H9 (cell line): ENCODE results near the gene PALS2. TPM values are rescaled to one million over a fixed set of nuclear protein-coding genes. Genes with fewer than 3 reads are reported as not detected.

Experiments
- DNase-seq: peaks from one replicate; pipeline ENCODE4 v3.0.0-alpha.2; 2017
- H2AFZ ChIP-seq: one replicate; pipeline ENCODE4 v1.6.1; 2013; ENCODE audit warnings: mild to moderate bottlenecking, low read length, control low read depth, moderate library complexity
- H2AK5ac ChIP-seq: 2 replicates; pipeline ENCODE4 v1.6.1; 2013; ENCODE audit warnings: low read length, control low read depth, mixed read lengths; ENCODE audit not compliant: insufficient read length
- H2BK120ac ChIP-seq: one replicate; pipeline ENCODE4 v1.6.1; 2013; ENCODE audit warnings: low read depth, mild to moderate bottlenecking, low read length, control low read depth, inconsistent platforms; ENCODE audit not compliant: poor library complexity, severe bottlenecking
- H2BK12ac ChIP-seq: 2 replicates; pipeline ENCODE4 v1.6.1; 2013; ENCODE audit warnings: low read length, control low read depth, mixed read lengths, low read depth; ENCODE audit not compliant: insufficient read length
- H2BK15ac ChIP-seq: 2 replicates; pipeline ENCODE4 v1.6.1; 2013; ENCODE audit warnings: low read depth, low read length, control low read depth
- H2BK20ac ChIP-seq: one replicate; pipeline ENCODE4 v1.6.1; 2013; ENCODE audit warnings: low read depth, mild to moderate bottlenecking, low read length, control low read depth, inconsistent platforms; ENCODE audit not compliant: poor library complexity, severe bottlenecking
- H2BK5ac ChIP-seq: 2 replicates; pipeline ENCODE4 v1.6.1; 2013; ENCODE audit warnings: low read length, control low read depth, mixed read lengths; ENCODE audit not compliant: insufficient read length
- H3K14ac ChIP-seq: 2 replicates; pipeline ENCODE4 v1.6.1; 2013; ENCODE audit warnings: low read length, control low read depth; ENCODE audit not compliant: insufficient read depth
- H3K18ac ChIP-seq: 2 replicates; pipeline ENCODE4 v1.6.1; 2013; ENCODE audit warnings: low read depth, mild to moderate bottlenecking, mixed read lengths, low read length, control low read depth; ENCODE audit not compliant: insufficient read length
- H3K23ac ChIP-seq: 2 replicates; pipeline ENCODE4 v1.6.1; 2013; ENCODE audit warnings: low read length, control low read depth, mixed read lengths, low read depth; ENCODE audit not compliant: insufficient read length
- H3K23me2 ChIP-seq: 2 replicates; pipeline ENCODE4 v1.6.1; 2013; ENCODE audit warnings: low read depth, mild to moderate bottlenecking, mixed read lengths, low read length, control low read depth; ENCODE audit not compliant: insufficient read length, poor library complexity, severe bottlenecking
- H3K27ac ChIP-seq: 2 replicates; pipeline ENCODE4 v1.5.1; 2013; ENCODE audit warnings: low read length, control low read depth, mixed read lengths, low read depth; ENCODE audit not compliant: insufficient read length
- H3K27me3 ChIP-seq: 2 replicates; pipeline ENCODE4 v1.6.1; 2013; ENCODE audit warnings: low read length, control low read depth, inconsistent platforms; ENCODE audit not compliant: insufficient read depth
- H3K4ac ChIP-seq: 2 replicates; pipeline ENCODE4 v1.6.1; 2013; ENCODE audit warnings: low read depth, mild to moderate bottlenecking, control low read depth, inconsistent platforms, low read length, moderate library complexity
- H3K4me1 ChIP-seq: 2 replicates; pipeline ENCODE4 v1.6.1; 2013; ENCODE audit warnings: low read length, control low read depth, inconsistent platforms; ENCODE audit not compliant: insufficient read depth
- H3K4me2 ChIP-seq: 2 replicates; pipeline ENCODE4 v1.6.1; 2013; ENCODE audit warnings: low read length, control low read depth, mixed read lengths; ENCODE audit not compliant: insufficient read length, insufficient read depth
- H3K56ac ChIP-seq: 2 replicates; pipeline ENCODE4 v1.6.1; 2013; ENCODE audit warnings: low read depth, mild to moderate bottlenecking, mixed read lengths, low read length, control low read depth; ENCODE audit not compliant: insufficient read length
- H3K79me1 ChIP-seq: 2 replicates; pipeline ENCODE4 v1.6.1; 2013; ENCODE audit warnings: low read depth, mild to moderate bottlenecking, moderate library complexity, low read length, control low read depth, inconsistent platforms; ENCODE audit not compliant: insufficient read depth, poor library complexity, severe bottlenecking
- H3K79me2 ChIP-seq: 2 replicates; pipeline ENCODE4 v1.6.1; 2013; ENCODE audit warnings: low read length, control low read depth, inconsistent platforms; ENCODE audit not compliant: insufficient read depth
- H3K9ac ChIP-seq: 2 replicates; pipeline ENCODE4 v1.6.1; 2013; ENCODE audit warnings: low read length, control low read depth, mixed read lengths; ENCODE audit not compliant: insufficient read length; ENCODE audit errors: extremely low read depth
- H3K9me3 ChIP-seq: one replicate; pipeline ENCODE4 v1.6.1; 2013; ENCODE audit warnings: low read depth, low read length, inconsistent platforms; ENCODE audit not compliant: control insufficient read depth
- H3T11ph ChIP-seq: one replicate; pipeline ENCODE4 v1.6.1; 2013; ENCODE audit warnings: mild to moderate bottlenecking, low read length, control low read depth, inconsistent platforms
- H4K20me1 ChIP-seq: one replicate; pipeline ENCODE4 v1.6.1; 2013; ENCODE audit not compliant: control insufficient read depth, insufficient read length, insufficient read depth
- H4K5ac ChIP-seq: 2 replicates; pipeline ENCODE4 v1.6.1; 2013; ENCODE audit warnings: low read depth, mild to moderate bottlenecking, mixed read lengths, low read length, control low read depth; ENCODE audit not compliant: insufficient read length
- H4K8ac ChIP-seq: replicated peaks from 2 replicates; pipeline ENCODE4 v1.6.1; 2013; ENCODE audit warnings: low read length, control low read depth, mixed read lengths, low read depth; ENCODE audit not compliant: insufficient read length
- H4K91ac ChIP-seq: 2 replicates; pipeline ENCODE4 v1.6.1; 2013; ENCODE audit warnings: low read depth, mild to moderate bottlenecking, moderate library complexity, mixed read lengths, low read length, control low read depth; ENCODE audit not compliant: insufficient read length
- H3K27ac Mint-ChIP-seq, 3 experiments: 2 replicates in 2 of 3; 3 replicates in 1 of 3; pipeline ENCODE4 v1.8.0; 2020 to 2021; ENCODE audit warnings: mixed read lengths in 3 of 3, mild to moderate bottlenecking in 1 of 3, moderate library complexity in 1 of 3
- H3K27me3 Mint-ChIP-seq: 2 replicates; pipeline ENCODE4 v1.8.0; 2021; ENCODE audit warnings: low read depth, mild to moderate bottlenecking, moderate library complexity, mixed read lengths
- H3K36me3 Mint-ChIP-seq, 3 experiments: 2 replicates in 2 of 3; 3 replicates in 1 of 3; pipeline ENCODE4 v1.8.0; 2020 to 2021; ENCODE audit warnings: low read depth in 3 of 3, mixed read lengths in 3 of 3; ENCODE audit not compliant: insufficient read depth in 1 of 3
- H3K4me1 Mint-ChIP-seq, 2 experiments: 2 replicates each; pipeline ENCODE4 v1.8.0; 2020; ENCODE audit warnings: mixed read lengths in 2 of 2
- H3K4me3 Mint-ChIP-seq, 2 experiments: 2 replicates in 1 of 2; 3 replicates in 1 of 2; pipeline ENCODE4 v1.8.0; 2020 to 2021; ENCODE audit warnings: mild to moderate bottlenecking in 2 of 2, mixed read lengths in 2 of 2, moderate library complexity in 1 of 2
- H3K9me3 Mint-ChIP-seq, 2 experiments: 2 replicates in 1 of 2; 3 replicates in 1 of 2; pipeline ENCODE4 v1.8.0; 2020; ENCODE audit warnings: mild to moderate bottlenecking in 2 of 2, mixed read lengths in 2 of 2, moderate library complexity in 1 of 2
- CTCF ChIP-seq: fragments of 200-600 bp; sonication (generic); conservative IDR thresholded peaks from 3 replicates; pipeline ENCODE4 v1.8.0; 2021; ENCODE audit warnings: antibody characterized with exemption, mild to moderate bottlenecking
- WGBS: extraction: QIAGEN DNeasy Blood & Tissue Kit; methylation state at CpG from one replicate; pipeline ENCODE4 v1.1.7; 2013; ENCODE audit warnings: missing lambda C conversion rate, low lambda C conversion rate, mixed read lengths; ENCODE audit not compliant: insufficient read length; ENCODE audit errors: extremely low coverage; 5-methylcytosine and 5-hydroxymethylcytosine counted together
- total RNA-seq: library from RNA; stranded (reverse); gene quantifications from 2 replicates; pipeline ENCODE4 v1.2.1, GENCODE V29; 2021

PALS2 gene
- total RNA-seq, 1 experiment from 2014 or later = 63.1 TPM

GRCh38 chr7:24531255-24531654, 42.0 kb upstream of the PALS2 start:
- no peaks in the 10 kb centered on the region for H3K9me3 ChIP-seq
- no peak overlapping the region for H3K27ac ChIP-seq
- no peaks in the 10 kb centered on the region for H3K27me3 ChIP-seq
- no peak overlapping the region for H2BK15ac ChIP-seq
- WGBS = no CpG with 5 or more reads among the region's 4 CpGs
- no peak overlapping the region for H2BK12ac ChIP-seq
- no peaks in the 10 kb centered on the region for H3K9me3 Mint-ChIP-seq
- no peak overlapping the region for H3K27ac Mint-ChIP-seq
- no peak overlapping the region for H3K4ac ChIP-seq
- no peak for DNase-seq
- H4K5ac ChIP-seq = no peak overlapping the region
- H2BK5ac ChIP-seq = no peak overlapping the region
- H3K9ac ChIP-seq = no peak overlapping the region
- H3K27me3 Mint-ChIP-seq = peaks cover 2% of the 10 kb centered on the region; the same call in 1 of the 2 replicates
- no peak for TF ChIP-seq CTCF
- H2AK5ac ChIP-seq = no peak overlapping the region
- peak overlapping the region; percentile 49; the same call in 1 of the 2 replicates for H3K14ac ChIP-seq
- no peaks in the 10 kb centered on the region for H4K20me1 ChIP-seq
- no peaks in the 10 kb centered on the region for H3K23me2 ChIP-seq
- H3K4me1 Mint-ChIP-seq = peaks cover 4 to 6% of the 10 kb centered on the region in 2 experiments; a peak in 3 of 4 replicates
- H3K4me1 ChIP-seq = peaks cover 2% of the 10 kb centered on the region; the same call in 1 of the 2 replicates
- no peak overlapping the region for H3T11ph ChIP-seq
- H4K91ac ChIP-seq = no peak overlapping the region
- H3K36me3 Mint-ChIP-seq = no peaks in the 10 kb centered on the region
- no peak overlapping the region for H3K23ac ChIP-seq
- H3K79me2 ChIP-seq = no peaks in the 10 kb centered on the region
- H4K8ac ChIP-seq = no peak overlapping the region
- no peak overlapping the region for H2BK20ac ChIP-seq
- H3K4me2 ChIP-seq = no peak overlapping the region
- H3K4me3 Mint-ChIP-seq = no peak overlapping the region
- H3K56ac ChIP-seq = no peak overlapping the region
- no peak overlapping the region for H3K18ac ChIP-seq
- no peak overlapping the region for H2BK120ac ChIP-seq
- H2AFZ ChIP-seq = no peak overlapping the region
- no peaks in the 10 kb centered on the region for H3K79me1 ChIP-seq
